Sciatic nerve (tissue), 2 donors: Measurements from ENCODE around the gene TAF4B. TPM values are rescaled to one million over a fixed set of nuclear protein-coding genes. Genes with fewer than 3 reads are reported as not detected.
"Not testable (repeated sequence)": the region's sequence is repeated elsewhere in the genome, so short reads cannot be mapped to it uniquely, and the experiment has no call there.

Experiments
- ATAC-seq: fragments of 200-7000 bp; cut with Tn5 transposase; one replicate; pipeline ENCODE4 v1.9.1; 2020; ENCODE audit warnings: mild to moderate bottlenecking, moderate library complexity
- DNase-seq: peaks from one replicate; pipeline ENCODE4 v3.0.0-alpha.2; 2020; ENCODE audit warnings: low spot score
- intact Hi-C: fragments of 100-400 bp; cut with DNase I; formaldehyde crosslinking; loops from one replicate; pipeline ENCODE4 v1.14.2; 2022
- total RNA-seq: library from RNA; stranded (reverse); fragmentation: NEBNext Ultra II Directional; extraction: Animal tissue kit (Norgen Biotek cat#: 25700); gene quantifications from one replicate; pipeline ENCODE4 v1.2.1, GENCODE V29; 2021
- donor health status: DM: no; HTN: no; CAD: no.
- donor health status: DM: no; HTN: no; CAD: no.

TAF4B gene
- total RNA-seq, 1 donor from 2014 or later: 5.5 TPM

GRCh38 chr18:26436176-26437051, 210.2 kb downstream of the TAF4B start:
- ATAC-seq: peak; percentile 35
- intact Hi-C loops: no loop called here
- no peak for DNase-seq

- intact Hi-C loops, DNase-seq, ATAC-seq: not testable (repeated sequence)
Observed at GRCh38 chr18:26437634-26438033, 211.4 kb downstream of the TAF4B start.

- ATAC-seq (no peak), DNase-seq (no peak)
- intact Hi-C loops: no loop called here
Observed at GRCh38 chr18:26438980-26439379, 212.7 kb downstream of the TAF4B start.

- ATAC-seq (no peak), DNase-seq (no peak)
- intact Hi-C loops: no loop called here
Observed at GRCh38 chr18:26439537-26439936, 213.3 kb downstream of the TAF4B start.

GRCh38 chr18:26440644-26441043, 214.4 kb downstream of the TAF4B start:
- ATAC-seq: peak; percentile 46

More at GRCh38 chr18:26440644-26441043, 214.4 kb downstream of the TAF4B start:
- DNase-seq: no peak
- intact Hi-C loops: no loop called here

Other genes with a start within 250 kb of the TAF4B start
- 82.8 TPM for gene SS18, start 135.8 kb upstream of the TAF4B start, total RNA-seq
- gene PSMA8, start 92.6 kb upstream of the TAF4B start, total RNA-seq: not detected